ENCODE data around the gene ADI1.

Gene ADI1

DNA sequence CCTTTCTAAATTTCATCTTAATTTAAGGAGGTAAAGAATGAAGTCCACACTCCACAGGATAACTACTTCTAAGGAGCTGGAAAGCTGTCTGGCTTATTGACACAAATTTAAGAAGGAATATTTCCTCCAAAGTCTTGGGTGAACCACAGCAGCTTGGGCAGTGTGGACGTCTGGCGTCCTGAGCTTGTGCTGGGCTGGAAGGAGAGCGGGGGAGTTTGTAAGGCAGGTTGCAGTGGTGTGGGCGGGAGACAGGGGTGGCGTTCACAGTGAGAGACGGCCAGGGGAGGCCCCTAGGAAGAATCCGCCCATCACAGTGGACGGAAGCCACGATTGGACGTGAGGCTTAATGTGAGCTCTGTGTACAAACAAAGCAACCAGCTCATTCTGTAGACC, 25.7 kb downstream of the ADI1 start:
- TF ChIP-seq FOXP2 (optimal IDR thresholded peaks at IDR 0.05; ENCODE audit: borderline replicate concordance, extremely low read depth, extremely low read length, insufficient read depth) (peak; percentile 63), POLR2AphosphoS5 (IDR thresholded peaks at IDR 0.05; ENCODE audit: low read depth, low read length) (no peak)

DNA sequence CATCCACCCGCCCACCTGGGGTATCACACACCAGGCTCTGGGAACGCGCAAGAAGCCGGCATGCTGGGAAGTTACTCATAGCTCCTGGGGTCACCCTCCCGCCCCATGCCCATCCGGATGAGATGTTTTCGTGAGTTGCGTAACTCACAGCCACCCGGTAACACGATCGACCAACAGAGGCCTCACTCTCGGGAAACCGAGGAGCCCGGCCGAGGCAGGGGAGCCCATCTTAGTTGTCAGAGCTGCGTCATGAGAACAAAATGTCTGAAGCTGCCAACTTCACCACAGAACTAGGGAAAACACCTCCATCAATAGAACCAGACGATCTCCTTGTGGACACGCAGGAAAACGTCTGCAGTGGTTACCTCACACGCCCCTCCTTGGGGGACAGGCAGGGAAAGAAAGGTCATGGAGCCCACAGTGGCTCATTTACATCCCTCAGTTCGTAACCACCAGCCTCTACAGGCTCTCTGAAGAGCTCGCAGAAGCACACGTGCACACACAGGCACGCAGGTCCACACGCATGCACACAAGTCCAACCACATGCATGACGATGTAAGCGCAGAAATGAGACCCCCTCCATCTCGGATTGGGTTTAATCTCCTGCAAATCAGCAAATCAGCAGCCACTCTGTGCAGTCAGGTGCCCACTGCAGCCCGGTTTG, 26.2 kb downstream of the ADI1 start:
- no peak for TF ChIP-seq POLR2AphosphoS5 (IDR thresholded peaks at IDR 0.05; ENCODE audit: low read depth, low read length)
- TF ChIP-seq TAF1 (IDR thresholded peaks at IDR 0.05; ENCODE audit: borderline replicate concordance, insufficient read depth, low read length): no peak
- TF ChIP-seq, protein P1, sequence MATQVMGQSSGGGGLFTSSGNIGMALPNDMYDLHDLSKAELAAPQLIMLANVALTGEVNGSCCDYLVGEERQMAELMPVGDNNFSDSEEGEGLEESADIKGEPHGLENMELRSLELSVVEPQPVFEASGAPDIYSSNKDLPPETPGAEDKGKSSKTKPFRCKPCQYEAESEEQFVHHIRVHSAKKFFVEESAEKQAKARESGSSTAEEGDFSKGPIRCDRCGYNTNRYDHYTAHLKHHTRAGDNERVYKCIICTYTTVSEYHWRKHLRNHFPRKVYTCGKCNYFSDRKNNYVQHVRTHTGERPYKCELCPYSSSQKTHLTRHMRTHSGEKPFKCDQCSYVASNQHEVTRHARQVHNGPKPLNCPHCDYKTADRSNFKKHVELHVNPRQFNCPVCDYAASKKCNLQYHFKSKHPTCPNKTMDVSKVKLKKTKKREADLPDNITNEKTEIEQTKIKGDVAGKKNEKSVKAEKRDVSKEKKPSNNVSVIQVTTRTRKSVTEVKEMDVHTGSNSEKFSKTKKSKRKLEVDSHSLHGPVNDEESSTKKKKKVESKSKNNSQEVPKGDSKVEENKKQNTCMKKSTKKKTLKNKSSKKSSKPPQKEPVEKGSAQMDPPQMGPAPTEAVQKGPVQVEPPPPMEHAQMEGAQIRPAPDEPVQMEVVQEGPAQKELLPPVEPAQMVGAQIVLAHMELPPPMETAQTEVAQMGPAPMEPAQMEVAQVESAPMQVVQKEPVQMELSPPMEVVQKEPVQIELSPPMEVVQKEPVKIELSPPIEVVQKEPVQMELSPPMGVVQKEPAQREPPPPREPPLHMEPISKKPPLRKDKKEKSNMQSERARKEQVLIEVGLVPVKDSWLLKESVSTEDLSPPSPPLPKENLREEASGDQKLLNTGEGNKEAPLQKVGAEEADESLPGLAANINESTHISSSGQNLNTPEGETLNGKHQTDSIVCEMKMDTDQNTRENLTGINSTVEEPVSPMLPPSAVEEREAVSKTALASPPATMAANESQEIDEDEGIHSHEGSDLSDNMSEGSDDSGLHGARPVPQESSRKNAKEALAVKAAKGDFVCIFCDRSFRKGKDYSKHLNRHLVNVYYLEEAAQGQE (IDR thresholded peaks at IDR 0.05; ENCODE audit: insufficient read depth in 1 of 2, low read depth in 2 of 2, low read length in 2 of 2): no peak
- TF ChIP-seq SIN3A (IDR thresholded peaks at IDR 0.05; ENCODE audit: borderline replicate concordance, insufficient read depth, low read length): no peak
- TF ChIP-seq FOXP2 (optimal IDR thresholded peaks at IDR 0.05; ENCODE audit: borderline replicate concordance, extremely low read depth, extremely low read length, insufficient read depth): no peak

DNA sequence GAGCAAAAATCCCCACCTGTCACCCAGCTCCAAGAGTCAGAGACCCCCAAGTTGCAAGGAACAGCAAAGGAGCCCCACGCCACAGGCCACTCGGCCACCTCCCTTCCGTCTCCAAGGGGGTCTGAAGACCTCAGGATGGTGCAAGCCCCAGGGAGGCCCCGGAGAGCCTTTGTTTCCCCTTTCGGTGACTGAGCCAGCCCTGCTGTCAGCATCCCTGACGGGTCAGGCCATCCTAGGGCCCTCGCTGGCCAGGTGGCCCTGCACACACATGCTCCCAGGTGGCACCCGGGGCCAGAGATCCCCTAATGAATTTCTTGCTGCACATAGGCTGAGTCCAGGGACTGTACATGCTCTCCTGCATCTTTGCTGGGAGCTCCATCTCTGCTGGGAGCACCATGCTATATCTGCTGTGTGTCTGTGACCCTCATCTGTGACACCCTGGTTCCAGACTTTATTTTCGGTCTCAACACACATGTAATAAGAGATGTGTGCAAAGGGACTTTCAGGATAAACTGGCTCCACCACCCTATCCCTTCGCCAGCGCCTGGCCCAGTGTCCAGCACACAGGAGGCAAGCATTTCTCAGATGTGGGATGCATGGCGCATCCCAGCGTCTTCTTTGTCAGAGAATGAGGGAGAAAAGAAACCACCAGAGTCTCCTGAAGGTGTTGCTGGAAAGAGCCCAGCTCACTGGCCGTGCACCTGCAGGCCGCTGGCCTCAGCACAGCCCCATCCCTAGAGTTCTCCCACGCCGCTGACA, 27.4 kb downstream of the ADI1 start:
- no peak for TF ChIP-seq FOXP2 (optimal IDR thresholded peaks at IDR 0.05; ENCODE audit: borderline replicate concordance, extremely low read depth, extremely low read length, insufficient read depth)
- no peak for TF ChIP-seq SIN3A (IDR thresholded peaks at IDR 0.05; ENCODE audit: borderline replicate concordance, insufficient read depth, low read length)
- TF ChIP-seq TAF1 (IDR thresholded peaks at IDR 0.05; ENCODE audit: borderline replicate concordance, insufficient read depth, low read length): no peak
- no peak for TF ChIP-seq POLR2AphosphoS5 (IDR thresholded peaks at IDR 0.05; ENCODE audit: low read depth, low read length)
- TF ChIP-seq, protein P1 (IDR thresholded peaks at IDR 0.05; ENCODE audit: insufficient read depth in 1 of 2, low read depth in 2 of 2, low read length in 2 of 2): no peak

DNA sequence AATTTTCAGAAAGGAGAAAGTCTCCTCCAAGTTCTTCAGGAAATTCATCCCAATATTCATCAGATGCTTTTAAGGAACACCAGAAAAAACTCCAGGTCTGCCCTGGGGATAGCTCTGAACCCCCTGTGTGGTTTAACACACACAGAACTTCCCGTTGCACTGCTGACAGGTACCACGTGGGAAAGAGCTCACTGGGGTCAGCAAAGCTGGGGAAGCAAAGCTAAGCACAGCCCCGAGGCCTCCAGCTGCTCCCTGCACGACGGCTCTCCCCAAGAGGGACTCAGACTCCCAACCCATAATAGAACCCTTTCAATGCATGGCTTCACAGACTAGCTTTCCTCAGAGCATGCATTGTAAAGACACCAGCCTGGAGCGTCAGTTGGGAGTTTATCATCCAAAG, 28.0 kb downstream of the ADI1 start:
- TF ChIP-seq SIN3A (IDR thresholded peaks at IDR 0.05; ENCODE audit: borderline replicate concordance, insufficient read depth, low read length) (no peak), FOXP2 (optimal IDR thresholded peaks at IDR 0.05; ENCODE audit: borderline replicate concordance, extremely low read depth, extremely low read length, insufficient read depth) (no peak), TAF1 (IDR thresholded peaks at IDR 0.05; ENCODE audit: borderline replicate concordance, insufficient read depth, low read length) (no peak), POLR2AphosphoS5 (IDR thresholded peaks at IDR 0.05; ENCODE audit: low read depth, low read length) (no peak)
- TF ChIP-seq, protein P1 (IDR thresholded peaks at IDR 0.05; ENCODE audit: insufficient read depth in 1 of 2, low read depth in 2 of 2, low read length in 2 of 2): no peak

DNA sequence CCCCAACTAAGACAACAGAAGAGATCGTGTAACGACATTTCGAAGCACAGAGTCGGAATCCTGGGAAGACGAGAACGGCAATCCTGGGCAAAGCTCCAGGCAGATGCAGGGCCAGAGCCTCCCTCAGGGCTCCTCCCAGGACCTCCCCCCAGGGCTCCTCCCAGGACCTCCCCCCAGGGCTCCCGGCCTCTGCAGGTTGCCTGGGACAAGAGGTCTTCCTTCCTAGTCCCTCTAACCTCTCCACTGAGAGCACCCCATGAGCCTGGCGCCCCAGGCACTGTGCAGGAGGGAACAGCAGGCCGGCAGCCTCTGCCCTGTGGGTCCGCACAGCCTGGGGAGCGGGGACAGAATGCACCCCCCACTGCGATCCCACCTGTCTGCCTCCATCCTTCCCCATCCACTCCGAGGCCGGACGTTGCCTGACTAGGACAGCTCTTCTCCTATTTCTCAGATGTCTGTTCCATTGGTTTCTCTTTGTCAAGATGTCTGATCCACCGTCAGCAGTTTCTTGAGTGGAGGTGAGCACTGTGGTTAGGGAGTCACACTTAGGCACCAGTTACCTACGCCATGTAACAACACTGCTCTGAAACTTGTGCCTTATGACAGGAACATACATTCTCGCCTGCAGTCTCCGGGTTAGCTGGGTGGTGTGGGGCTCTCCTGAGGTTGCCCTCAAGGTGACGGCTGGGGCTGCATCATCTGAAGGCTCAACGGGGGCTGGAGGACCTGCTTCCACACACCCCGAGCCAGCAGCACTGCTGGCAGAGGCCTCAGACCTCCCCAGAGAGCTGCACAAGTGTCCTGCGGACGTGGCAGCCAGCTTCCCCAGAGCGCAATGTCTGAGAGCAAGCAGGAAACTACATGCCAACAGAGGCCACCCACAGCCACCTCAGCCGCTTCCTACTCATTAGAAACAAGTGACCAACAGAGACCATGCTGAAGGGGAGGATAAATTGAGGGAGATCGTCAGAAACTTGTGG, 28.9 kb downstream of the ADI1 start:
- TF ChIP-seq FOXP2 (optimal IDR thresholded peaks at IDR 0.05; ENCODE audit: borderline replicate concordance, extremely low read depth, extremely low read length, insufficient read depth) (no peak), TAF1 (IDR thresholded peaks at IDR 0.05; ENCODE audit: borderline replicate concordance, insufficient read depth, low read length) (no peak), SIN3A (IDR thresholded peaks at IDR 0.05; ENCODE audit: borderline replicate concordance, insufficient read depth, low read length) (no peak), POLR2AphosphoS5 (IDR thresholded peaks at IDR 0.05; ENCODE audit: low read depth, low read length) (no peak)
- TF ChIP-seq, protein P1 (IDR thresholded peaks at IDR 0.05; ENCODE audit: insufficient read depth in 1 of 2, low read depth in 2 of 2, low read length in 2 of 2): no peak
